Endodermal cell (in vitro differentiated cells): ENCODE results near the gene TMEM141. TPM values are rescaled to one million over a fixed set of nuclear protein-coding genes. Genes with fewer than 3 reads are reported as not detected.
A peak's percentile ranks its signal among the peaks of the same experiment; 100 is the strongest.

Experiments used
- DNase-seq: peaks from one replicate; pipeline ENCODE4 v3.0.0-alpha.2; 2017
- H3K27ac ChIP-seq: 2 replicates; pipeline ENCODE4 v1.5.1; 2013; ENCODE audit warnings: mild to moderate bottlenecking, low read depth, low read length, moderate library complexity
- H3K27me3 ChIP-seq: 2 replicates; pipeline ENCODE4 v1.6.1; 2013; ENCODE audit warnings: mild to moderate bottlenecking, low read length, moderate library complexity; ENCODE audit not compliant: insufficient read depth, control insufficient read depth, poor library complexity, severe bottlenecking
- H3K36me3 ChIP-seq: 2 replicates; pipeline ENCODE4 v1.7.0; 2013; ENCODE audit warnings: mild to moderate bottlenecking, low read length, moderate library complexity; ENCODE audit not compliant: control insufficient read depth, insufficient read depth
- H3K4me1 ChIP-seq: one replicate; pipeline ENCODE4 v1.7.0; 2013; ENCODE audit warnings: low read length; ENCODE audit not compliant: control insufficient read depth, insufficient read depth
- H3K4me3 ChIP-seq: 2 replicates; pipeline ENCODE4 v1.5.1; 2013; ENCODE audit warnings: mild to moderate bottlenecking, low read length, moderate library complexity
- H3K9ac ChIP-seq: 2 replicates; pipeline ENCODE4 v1.6.1; 2013; ENCODE audit warnings: mild to moderate bottlenecking, low read length, moderate library complexity; ENCODE audit not compliant: poor library complexity, severe bottlenecking; ENCODE audit errors: extremely low read depth
- H3K9me3 ChIP-seq: 2 replicates; pipeline ENCODE4 v1.6.1; 2013; ENCODE audit warnings: mild to moderate bottlenecking, low read length, moderate library complexity; ENCODE audit not compliant: control insufficient read depth
- H3K27ac Mint-ChIP-seq: 2 replicates; pipeline ENCODE4 v1.8.0; 2020; ENCODE audit warnings: mixed read lengths
- H3K27me3 Mint-ChIP-seq: 2 replicates; pipeline ENCODE4 v1.8.0; 2021; ENCODE audit warnings: mild to moderate bottlenecking, mixed read lengths; ENCODE audit not compliant: insufficient read depth
- H3K36me3 Mint-ChIP-seq: 2 replicates; pipeline ENCODE4 v1.8.0; 2020; ENCODE audit warnings: low read depth, mixed read lengths
- H3K4me1 Mint-ChIP-seq: 2 replicates; pipeline ENCODE4 v1.8.0; 2020; ENCODE audit warnings: mixed read lengths
- H3K4me3 Mint-ChIP-seq: 2 replicates; pipeline ENCODE4 v1.8.0; 2020; ENCODE audit warnings: mild to moderate bottlenecking, moderate library complexity, mixed read lengths
- H3K9me3 Mint-ChIP-seq: 2 replicates; pipeline ENCODE4 v1.8.0; 2020; ENCODE audit warnings: mild to moderate bottlenecking, mixed read lengths
- CTCF ChIP-seq: fragments of 200-600 bp; sonication (generic); conservative IDR thresholded peaks from 2 replicates; pipeline ENCODE4 v1.5.0; 2021; ENCODE audit warnings: antibody characterized with exemption, mild to moderate bottlenecking
- WGBS, 2 experiments: methylation state at CpG; one replicate each; pipeline versions ENCODE4 v1.1.5 to v1.1.7; 2013; ENCODE audit warnings: missing lambda C conversion rate in 2 of 2, mixed read lengths in 1 of 2; ENCODE audit not compliant: insufficient coverage in 1 of 2, insufficient read length in 1 of 2; 5-methylcytosine and 5-hydroxymethylcytosine counted together
- total RNA-seq, 2 donors: library from RNA; stranded (reverse); fragmentation: NEBNext Ultra II Directional in 1 of 2; extraction: Animal tissue kit (Norgen Biotek cat#: 25700) in 1 of 2; gene quantifications; 2 replicates in 1 of 2; 3 replicates in 1 of 2; pipeline ENCODE4 v1.2.1, GENCODE V29; 2021

TMEM141 gene
- total RNA-seq, 2 donors from 2014 or later: 215 to 339 TPM

- Histone ChIP-seq H3K27me3 (no peaks in the 10 kb centered on the region), H3K36me3 (peaks cover 50% of the 10 kb centered on the region), H3K27ac (no peak overlapping the region), H3K4me3 (peak overlapping the region; percentile 92), H3K9ac (peak overlapping the region; percentile 74), H3K9me3 (no peaks in the 10 kb centered on the region), H3K4me1 (peaks cover 5% of the 10 kb centered on the region)
- WGBS, 2 experiments: 7 to 12% methylated on average over 14 of the region's 14 CpGs
- peaks cover 5% of the 10 kb centered on the region for H3K27me3 Mint-ChIP-seq
- peak overlapping the region; percentile 70 for H3K4me3 Mint-ChIP-seq
- H3K36me3 Mint-ChIP-seq: peaks cover 58% of the 10 kb centered on the region
- DNase-seq: no peak
- H3K27ac Mint-ChIP-seq: peak overlapping the region; percentile 84
- no peak for TF ChIP-seq CTCF
- peaks cover 20% of the 10 kb centered on the region for H3K4me1 Mint-ChIP-seq
- H3K9me3 Mint-ChIP-seq: no peaks in the 10 kb centered on the region
These were observed 17.6 kb downstream of the TMEM141 start for GRCh38 chr9:136808806-136809158.

GRCh38 chr9:136814725-136815421 lies 23.7 kb downstream of the TMEM141 start:
- no peak overlapping the region for H3K4me3 Mint-ChIP-seq
- H3K9me3 Mint-ChIP-seq: no peaks in the 10 kb centered on the region
- H3K36me3 Mint-ChIP-seq: peaks cover 71% of the 10 kb centered on the region
- no peak overlapping the region for H3K27ac Mint-ChIP-seq
- DNase-seq: no peak
- Histone ChIP-seq H3K4me1 (peaks cover under 1% of the 10 kb centered on the region), H3K27ac (no peak overlapping the region), H3K4me3 (no peak overlapping the region), H3K36me3 (peaks cover 69% of the 10 kb centered on the region), H3K27me3 (no peaks in the 10 kb centered on the region), H3K9ac (no peak overlapping the region), H3K9me3 (no peaks in the 10 kb centered on the region)
- no peak for TF ChIP-seq CTCF
- H3K4me1 Mint-ChIP-seq: peaks cover 7% of the 10 kb centered on the region
- H3K27me3 Mint-ChIP-seq: no peaks in the 10 kb centered on the region
- 95 to 99% methylated on average over 11 to 13 of the region's 13 CpGs for WGBS, 2 experiments

GRCh38 chr9:136815422-136815782 lies 24.3 kb downstream of the TMEM141 start:
- Histone ChIP-seq H3K9me3 (no peaks in the 10 kb centered on the region), H3K27me3 (no peaks in the 10 kb centered on the region), H3K9ac (no peak overlapping the region), H3K4me3 (no peak overlapping the region), H3K4me1 (no peaks in the 10 kb centered on the region), H3K27ac (no peak overlapping the region), H3K36me3 (peaks cover 65% of the 10 kb centered on the region)
- Mint-ChIP-seq H3K9me3 (no peaks in the 10 kb centered on the region), H3K27me3 (no peaks in the 10 kb centered on the region), H3K4me1 (peaks cover 3% of the 10 kb centered on the region), H3K36me3 (peaks cover 68% of the 10 kb centered on the region), H3K27ac (no peak overlapping the region), H3K4me3 (no peak overlapping the region)
- 0% methylated on average over 1 of the region's 1 CpG for WGBS, 2 experiments
- no peak for DNase-seq
- no peak for TF ChIP-seq CTCF
